ENCODE results near the gene DIPK2B.

The DIPK2B gene

GRCh38 chrX:45200741-45201234 lies at the start of gene DIPK2B:
Gene DIPK2B (minus strand): TSS chrX:45200876. CDS start chrX:45200826, 50 bp downstream.
- H3K9me2 ChIP-seq (replicated peaks; ENCODE audit: low read depth, low read length), result no peaks in the 10 kb centered on the region
- TF ChIP-seq EZH2phosphoT487 (IDR thresholded peaks at IDR 0.05; ENCODE audit: borderline replicate concordance) (no peak), CTCF (conservative IDR thresholded peaks at IDR 0.05; ENCODE audit: low read length) (no peak)
- H3K4me2 ChIP-seq (ENCODE audit: low read depth, low read length, poor library complexity, severe bottlenecking), result no peak within 1 kb of the TSS
- no peaks in the 10 kb centered on the region for H3K27me3 ChIP-seq (ENCODE audit: insufficient read depth, low read length, poor library complexity, severe bottlenecking)
- H3F3A ChIP-seq (ENCODE audit: low read depth), result no peaks in the 10 kb centered on the region
- no peaks in the 10 kb centered on the region for H4K20me1 ChIP-seq (ENCODE audit: insufficient read depth, low read length, poor library complexity, severe bottlenecking)
- H3K9ac ChIP-seq (ENCODE audit: low read depth, low read length, poor library complexity, severe bottlenecking), result no peak within 1 kb of the TSS
- no peaks in the 10 kb centered on the region for H3K9me3 ChIP-seq (ENCODE audit: insufficient read depth, low read depth, low read length)
- H3K4me1 ChIP-seq (ENCODE audit: insufficient read depth, low read length, poor library complexity, severe bottlenecking), result no peaks in the 10 kb centered on the region
- H3K79me2 ChIP-seq (ENCODE audit: insufficient read depth, low read length), result no peaks in the 10 kb centered on the region
- no peaks in the 10 kb centered on the region for H3K36me3 ChIP-seq (ENCODE audit: insufficient read depth, low read length)
- H2AFZ ChIP-seq (ENCODE audit: low read length), result no peak within 1 kb of the TSS
- no peak within 1 kb of the TSS for H3K4me3 ChIP-seq (ENCODE audit: low read length, poor library complexity, severe bottlenecking)

GRCh38 chrX:45240301-45240700 lies 39.6 kb upstream of the DIPK2B start:
- no peaks in the 10 kb centered on the region for H3F3A ChIP-seq (ENCODE audit: low read depth)
- H3K27me3 ChIP-seq (ENCODE audit: insufficient read depth, low read length, poor library complexity, severe bottlenecking), result no peaks in the 10 kb centered on the region
- H2AFZ ChIP-seq (ENCODE audit: low read length), result no peak overlapping the region
- no peak overlapping the region for H3K4me2 ChIP-seq (ENCODE audit: low read depth, low read length, poor library complexity, severe bottlenecking)
- H3K36me3 ChIP-seq (ENCODE audit: insufficient read depth, low read length), result no peaks in the 10 kb centered on the region
- H3K4me1 ChIP-seq (ENCODE audit: insufficient read depth, low read length, poor library complexity, severe bottlenecking), result no peaks in the 10 kb centered on the region
- H3K9ac ChIP-seq (ENCODE audit: low read depth, low read length, poor library complexity, severe bottlenecking), result no peak overlapping the region
- no peaks in the 10 kb centered on the region for H3K9me3 ChIP-seq (ENCODE audit: insufficient read depth, low read depth, low read length)
- H3K9me2 ChIP-seq (replicated peaks; ENCODE audit: low read depth, low read length), result no peaks in the 10 kb centered on the region
- H3K79me2 ChIP-seq (ENCODE audit: insufficient read depth, low read length), result no peaks in the 10 kb centered on the region
- TF ChIP-seq CTCF (conservative IDR thresholded peaks at IDR 0.05; ENCODE audit: low read length), result peak; percentile 34
- TF ChIP-seq EZH2phosphoT487 (IDR thresholded peaks at IDR 0.05; ENCODE audit: borderline replicate concordance), result no peak
- no peaks in the 10 kb centered on the region for H4K20me1 ChIP-seq (ENCODE audit: insufficient read depth, low read length, poor library complexity, severe bottlenecking)
- no peak overlapping the region for H3K4me3 ChIP-seq (ENCODE audit: low read length, poor library complexity, severe bottlenecking)

GRCh38 chrX:45238489-45238888 lies 37.8 kb upstream of the DIPK2B start:
- H2AFZ ChIP-seq (ENCODE audit: low read length), result no peak overlapping the region
- H3K4me2 ChIP-seq (ENCODE audit: low read depth, low read length, poor library complexity, severe bottlenecking), result no peak overlapping the region
- H3K9me3 ChIP-seq (ENCODE audit: insufficient read depth, low read depth, low read length), result no peaks in the 10 kb centered on the region
- TF ChIP-seq EZH2phosphoT487 (IDR thresholded peaks at IDR 0.05; ENCODE audit: borderline replicate concordance) (no peak), CTCF (conservative IDR thresholded peaks at IDR 0.05; ENCODE audit: low read length) (no peak)
- no peaks in the 10 kb centered on the region for H3K9me2 ChIP-seq (replicated peaks; ENCODE audit: low read depth, low read length)
- no peaks in the 10 kb centered on the region for H3K36me3 ChIP-seq (ENCODE audit: insufficient read depth, low read length)
- no peaks in the 10 kb centered on the region for H3K27me3 ChIP-seq (ENCODE audit: insufficient read depth, low read length, poor library complexity, severe bottlenecking)
- H3K4me1 ChIP-seq (ENCODE audit: insufficient read depth, low read length, poor library complexity, severe bottlenecking), result no peaks in the 10 kb centered on the region
- no peaks in the 10 kb centered on the region for H3K79me2 ChIP-seq (ENCODE audit: insufficient read depth, low read length)
- H3K4me3 ChIP-seq (ENCODE audit: low read length, poor library complexity, severe bottlenecking), result no peak overlapping the region
- H3K9ac ChIP-seq (ENCODE audit: low read depth, low read length, poor library complexity, severe bottlenecking), result no peak overlapping the region
- no peaks in the 10 kb centered on the region for H3F3A ChIP-seq (ENCODE audit: low read depth)
- H4K20me1 ChIP-seq (ENCODE audit: insufficient read depth, low read length, poor library complexity, severe bottlenecking), result no peaks in the 10 kb centered on the region
